ENCODE results near the gene TOP2B.

TOP2B gene

GRCh38 chr3:25678581-25678980, 13.9 kb upstream of the TOP2B start:
- Histone ChIP-seq H3K9me2 (replicated peaks; ENCODE audit: low read depth, low read length) (no peaks in the 10 kb centered on the region), H3K4me2 (ENCODE audit: low read depth, low read length, poor library complexity, severe bottlenecking) (no peak overlapping the region), H3K27me3 (ENCODE audit: insufficient read depth, low read length, poor library complexity, severe bottlenecking) (no peaks in the 10 kb centered on the region), H3F3A (ENCODE audit: low read depth) (no peaks in the 10 kb centered on the region), H3K4me1 (ENCODE audit: insufficient read depth, low read length, poor library complexity, severe bottlenecking) (no peaks in the 10 kb centered on the region), H3K9ac (ENCODE audit: low read depth, low read length, poor library complexity, severe bottlenecking) (no peak overlapping the region), H3K36me3 (ENCODE audit: insufficient read depth, low read length) (no peaks in the 10 kb centered on the region), H3K4me3 (ENCODE audit: low read length, poor library complexity, severe bottlenecking) (no peak overlapping the region), H3K79me2 (ENCODE audit: insufficient read depth, low read length) (no peaks in the 10 kb centered on the region), H2AFZ (ENCODE audit: low read length) (no peak overlapping the region), H3K9me3 (ENCODE audit: insufficient read depth, low read depth, low read length) (peaks cover 6% of the 10 kb centered on the region), H4K20me1 (ENCODE audit: insufficient read depth, low read length, poor library complexity, severe bottlenecking) (no peaks in the 10 kb centered on the region)
- TF ChIP-seq EZH2phosphoT487 (IDR thresholded peaks at IDR 0.05; ENCODE audit: borderline replicate concordance) (no peak), CTCF (conservative IDR thresholded peaks at IDR 0.05; ENCODE audit: low read length) (no peak)

GRCh38 chr3:25677121-25677520, 12.4 kb upstream of the TOP2B start:
- Histone ChIP-seq H2AFZ (ENCODE audit: low read length) (no peak overlapping the region), H3K4me1 (ENCODE audit: insufficient read depth, low read length, poor library complexity, severe bottlenecking) (no peaks in the 10 kb centered on the region), H3K9ac (ENCODE audit: low read depth, low read length, poor library complexity, severe bottlenecking) (no peak overlapping the region), H3K4me3 (ENCODE audit: low read length, poor library complexity, severe bottlenecking) (no peak overlapping the region), H3K36me3 (ENCODE audit: insufficient read depth, low read length) (no peaks in the 10 kb centered on the region), H3K27me3 (ENCODE audit: insufficient read depth, low read length, poor library complexity, severe bottlenecking) (no peaks in the 10 kb centered on the region), H3F3A (ENCODE audit: low read depth) (no peaks in the 10 kb centered on the region), H3K9me2 (replicated peaks; ENCODE audit: low read depth, low read length) (no peaks in the 10 kb centered on the region), H3K9me3 (ENCODE audit: insufficient read depth, low read depth, low read length) (peaks cover 12% of the 10 kb centered on the region), H4K20me1 (ENCODE audit: insufficient read depth, low read length, poor library complexity, severe bottlenecking) (no peaks in the 10 kb centered on the region), H3K79me2 (ENCODE audit: insufficient read depth, low read length) (no peaks in the 10 kb centered on the region), H3K4me2 (ENCODE audit: low read depth, low read length, poor library complexity, severe bottlenecking) (no peak overlapping the region)
- TF ChIP-seq EZH2phosphoT487 (IDR thresholded peaks at IDR 0.05; ENCODE audit: borderline replicate concordance) (no peak), CTCF (conservative IDR thresholded peaks at IDR 0.05; ENCODE audit: low read length) (no peak)

GRCh38 chr3:25674670-25675069, 10.0 kb upstream of the TOP2B start:
- H3K79me2 ChIP-seq (ENCODE audit: insufficient read depth, low read length): no peaks in the 10 kb centered on the region
- H3K9me3 ChIP-seq (ENCODE audit: insufficient read depth, low read depth, low read length): peaks cover 12% of the 10 kb centered on the region
- no peaks in the 10 kb centered on the region for H3K9me2 ChIP-seq (replicated peaks; ENCODE audit: low read depth, low read length)
- no peaks in the 10 kb centered on the region for H3K36me3 ChIP-seq (ENCODE audit: insufficient read depth, low read length)
- no peaks in the 10 kb centered on the region for H4K20me1 ChIP-seq (ENCODE audit: insufficient read depth, low read length, poor library complexity, severe bottlenecking)
- TF ChIP-seq EZH2phosphoT487 (IDR thresholded peaks at IDR 0.05; ENCODE audit: borderline replicate concordance): no peak
- no peak for TF ChIP-seq CTCF (conservative IDR thresholded peaks at IDR 0.05; ENCODE audit: low read length)
- H3K27me3 ChIP-seq (ENCODE audit: insufficient read depth, low read length, poor library complexity, severe bottlenecking): no peaks in the 10 kb centered on the region
- H3K9ac ChIP-seq (ENCODE audit: low read depth, low read length, poor library complexity, severe bottlenecking): no peak overlapping the region
- H2AFZ ChIP-seq (ENCODE audit: low read length): no peak overlapping the region
- H3K4me3 ChIP-seq (ENCODE audit: low read length, poor library complexity, severe bottlenecking): no peak overlapping the region
- no peaks in the 10 kb centered on the region for H3F3A ChIP-seq (ENCODE audit: low read depth)
- peaks cover 2% of the 10 kb centered on the region for H3K4me1 ChIP-seq (ENCODE audit: insufficient read depth, low read length, poor library complexity, severe bottlenecking)
- no peak overlapping the region for H3K4me2 ChIP-seq (ENCODE audit: low read depth, low read length, poor library complexity, severe bottlenecking)
